HG03159 (cell line): ENCODE data around the gene RAB3GAP2.
A peak's percentile ranks its signal among the peaks of the same experiment; 100 is the strongest.
"Not testable (repeated sequence)": the region's sequence is repeated elsewhere in the genome, so short reads cannot be mapped to it uniquely, and the experiment has no call there.

Experiments
- ATAC-seq: cut with Tn5 transposase; IDR thresholded peaks from one replicate; pipeline ENCODE4 v1.9.1; 2021; ENCODE audit warnings: mild to moderate bottlenecking, moderate library complexity; ENCODE audit not compliant: unreplicated experiment

RAB3GAP2 gene, protein sequence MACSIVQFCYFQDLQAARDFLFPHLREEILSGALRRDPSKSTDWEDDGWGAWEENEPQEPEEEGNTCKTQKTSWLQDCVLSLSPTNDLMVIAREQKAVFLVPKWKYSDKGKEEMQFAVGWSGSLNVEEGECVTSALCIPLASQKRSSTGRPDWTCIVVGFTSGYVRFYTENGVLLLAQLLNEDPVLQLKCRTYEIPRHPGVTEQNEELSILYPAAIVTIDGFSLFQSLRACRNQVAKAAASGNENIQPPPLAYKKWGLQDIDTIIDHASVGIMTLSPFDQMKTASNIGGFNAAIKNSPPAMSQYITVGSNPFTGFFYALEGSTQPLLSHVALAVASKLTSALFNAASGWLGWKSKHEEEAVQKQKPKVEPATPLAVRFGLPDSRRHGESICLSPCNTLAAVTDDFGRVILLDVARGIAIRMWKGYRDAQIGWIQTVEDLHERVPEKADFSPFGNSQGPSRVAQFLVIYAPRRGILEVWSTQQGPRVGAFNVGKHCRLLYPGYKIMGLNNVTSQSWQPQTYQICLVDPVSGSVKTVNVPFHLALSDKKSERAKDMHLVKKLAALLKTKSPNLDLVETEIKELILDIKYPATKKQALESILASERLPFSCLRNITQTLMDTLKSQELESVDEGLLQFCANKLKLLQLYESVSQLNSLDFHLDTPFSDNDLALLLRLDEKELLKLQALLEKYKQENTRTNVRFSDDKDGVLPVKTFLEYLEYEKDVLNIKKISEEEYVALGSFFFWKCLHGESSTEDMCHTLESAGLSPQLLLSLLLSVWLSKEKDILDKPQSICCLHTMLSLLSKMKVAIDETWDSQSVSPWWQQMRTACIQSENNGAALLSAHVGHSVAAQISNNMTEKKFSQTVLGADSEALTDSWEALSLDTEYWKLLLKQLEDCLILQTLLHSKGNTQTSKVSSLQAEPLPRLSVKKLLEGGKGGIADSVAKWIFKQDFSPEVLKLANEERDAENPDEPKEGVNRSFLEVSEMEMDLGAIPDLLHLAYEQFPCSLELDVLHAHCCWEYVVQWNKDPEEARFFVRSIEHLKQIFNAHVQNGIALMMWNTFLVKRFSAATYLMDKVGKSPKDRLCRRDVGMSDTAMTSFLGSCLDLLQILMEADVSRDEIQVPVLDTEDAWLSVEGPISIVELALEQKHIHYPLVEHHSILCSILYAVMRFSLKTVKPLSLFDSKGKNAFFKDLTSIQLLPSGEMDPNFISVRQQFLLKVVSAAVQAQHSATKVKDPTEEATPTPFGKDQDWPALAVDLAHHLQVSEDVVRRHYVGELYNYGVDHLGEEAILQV (N-terminal part only)

DNA sequence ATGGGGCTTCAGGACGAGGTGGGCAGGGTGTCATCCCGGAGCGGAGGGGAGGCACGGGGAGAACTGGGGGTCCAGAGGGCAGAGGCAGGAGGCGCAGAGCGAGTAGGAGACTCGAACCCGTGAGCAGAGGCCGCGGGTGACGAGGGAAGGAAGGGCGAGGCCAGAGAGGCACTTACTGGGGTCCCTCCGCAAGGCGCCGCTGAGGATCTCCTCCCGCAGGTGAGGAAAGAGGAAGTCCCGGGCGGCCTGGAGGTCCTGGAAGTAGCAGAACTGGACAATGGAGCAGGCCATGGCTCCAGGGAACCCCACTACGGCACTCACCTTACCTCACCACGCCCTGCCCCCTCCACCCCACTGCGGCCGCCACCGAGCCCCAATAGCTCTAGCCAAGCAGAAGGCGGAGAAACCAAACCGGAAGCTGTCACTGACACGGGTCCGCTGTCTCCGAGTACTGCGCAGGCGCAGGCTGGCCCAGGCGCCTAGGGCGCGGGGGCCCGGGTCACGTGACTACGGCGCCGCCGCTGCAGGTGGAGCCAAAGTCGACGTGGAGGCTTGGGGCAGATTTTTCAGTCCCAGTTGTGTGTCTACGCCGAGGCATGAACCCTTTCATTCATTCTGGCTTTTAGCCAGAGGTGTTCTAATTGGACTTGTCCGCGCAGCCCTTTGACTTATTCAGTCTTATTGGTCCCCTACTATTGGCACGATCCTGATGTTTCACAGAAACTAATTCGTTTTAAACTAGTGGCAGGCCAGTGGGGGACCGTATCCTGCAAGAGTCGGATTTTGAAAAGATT is at the start of gene RAB3GAP2:
RAB3GAP2 (minus strand) TSS at position 407 of the 794 bp plus-strand sequence; CDS start at position 291, 116 bp downstream.
- ATAC-seq: peak; percentile 96

DNA sequence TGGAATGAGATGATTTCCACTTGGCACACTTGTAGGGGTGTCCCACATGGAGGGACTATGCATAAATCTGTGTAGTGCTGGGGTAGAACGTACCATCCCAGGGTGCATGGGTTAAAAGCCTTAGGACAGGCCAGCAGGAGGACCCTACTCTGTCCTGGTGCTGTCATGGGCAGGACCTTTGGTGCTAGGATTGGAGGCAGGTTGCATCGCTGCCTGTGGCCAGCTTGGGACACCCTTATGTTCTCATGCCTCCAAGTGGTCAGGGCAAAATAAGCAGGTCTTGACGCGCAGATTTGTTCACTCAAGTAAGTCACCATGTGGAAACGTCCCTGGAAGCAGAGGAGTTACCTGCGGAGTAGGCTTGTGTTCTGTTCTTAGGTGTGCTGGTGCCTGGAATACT is 49.5 kb upstream of the RAB3GAP2 start:
- no peak for ATAC-seq

DNA sequence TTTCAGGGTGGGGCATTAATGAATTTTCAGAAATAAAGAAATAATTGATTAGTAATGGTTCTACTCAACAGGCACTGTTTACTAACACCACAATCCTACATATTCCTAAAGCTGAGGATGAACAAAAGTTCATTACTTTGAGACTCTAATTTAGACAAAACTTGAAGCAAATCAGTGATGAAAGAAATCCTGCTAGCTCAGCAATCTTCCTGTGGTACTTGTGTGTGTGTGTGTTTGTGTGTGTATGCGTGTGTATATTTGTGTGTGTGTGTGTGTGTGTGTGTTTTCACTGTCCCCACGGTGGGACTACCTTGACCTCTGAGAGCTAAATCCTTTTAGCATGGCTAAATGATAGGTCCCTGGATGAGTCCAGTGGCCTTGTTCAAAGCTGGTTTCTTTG is 48.5 kb upstream of the RAB3GAP2 start:
- no peak for ATAC-seq

DNA sequence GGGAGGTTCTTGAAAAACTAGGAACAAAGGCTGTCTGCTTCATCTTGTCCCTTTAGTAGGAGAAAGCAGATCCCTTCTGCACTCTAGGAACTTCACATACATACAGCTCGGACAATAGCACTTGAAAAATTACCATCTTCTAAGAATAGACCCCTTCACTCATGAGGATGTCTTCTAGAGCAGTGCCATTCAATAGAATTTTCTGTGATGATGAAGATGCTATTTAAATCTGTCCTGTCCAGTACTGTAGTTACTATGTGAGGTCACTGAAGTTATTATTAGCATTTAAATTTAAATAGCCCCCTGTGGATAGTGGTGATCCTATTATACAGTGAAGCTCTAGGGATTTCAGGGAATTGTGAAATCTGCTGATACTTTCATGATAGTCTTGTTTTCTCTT is 46.4 kb upstream of the RAB3GAP2 start:
- ATAC-seq: no peak

DNA sequence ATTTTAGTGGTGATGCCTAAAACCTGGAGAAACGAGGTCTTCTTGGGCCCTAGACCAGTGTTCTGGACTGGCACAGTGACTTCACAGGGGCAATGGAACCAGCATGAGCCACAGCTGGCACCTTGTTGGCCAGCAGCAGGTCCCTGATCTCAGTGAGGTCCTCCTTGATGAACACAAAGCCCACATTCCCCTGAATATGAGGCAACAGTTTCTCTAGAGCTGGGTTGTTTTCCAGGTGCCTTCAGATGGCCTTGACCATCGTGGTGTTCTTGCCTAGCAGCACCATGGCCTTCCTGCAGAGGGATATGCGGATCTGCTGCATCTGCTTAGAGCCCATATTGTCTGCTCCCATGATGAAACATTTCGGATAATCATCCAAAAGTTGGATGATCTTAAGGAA is 44.9 kb upstream of the RAB3GAP2 start:
- no peak for ATAC-seq

DNA sequence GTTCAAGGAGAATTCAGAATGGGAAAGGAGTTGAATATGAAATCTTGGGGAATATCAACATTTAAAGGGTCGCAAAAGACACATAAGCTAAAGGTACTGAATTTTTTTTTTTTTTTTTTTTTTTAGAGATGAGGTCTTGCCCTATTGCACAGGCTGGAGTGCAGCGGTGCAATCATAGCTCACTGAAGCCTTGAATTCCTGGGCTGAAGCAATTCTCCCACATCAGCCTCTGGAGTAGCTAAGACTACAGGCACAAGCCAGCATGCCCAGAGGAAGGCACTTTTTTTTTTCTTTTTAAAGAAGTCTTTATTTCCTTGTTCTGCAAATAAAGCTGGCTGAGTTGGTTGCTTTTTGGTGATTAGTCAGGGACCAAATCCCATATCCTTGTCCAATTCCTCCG is 44.1 kb upstream of the RAB3GAP2 start:
- no peak for ATAC-seq

DNA sequence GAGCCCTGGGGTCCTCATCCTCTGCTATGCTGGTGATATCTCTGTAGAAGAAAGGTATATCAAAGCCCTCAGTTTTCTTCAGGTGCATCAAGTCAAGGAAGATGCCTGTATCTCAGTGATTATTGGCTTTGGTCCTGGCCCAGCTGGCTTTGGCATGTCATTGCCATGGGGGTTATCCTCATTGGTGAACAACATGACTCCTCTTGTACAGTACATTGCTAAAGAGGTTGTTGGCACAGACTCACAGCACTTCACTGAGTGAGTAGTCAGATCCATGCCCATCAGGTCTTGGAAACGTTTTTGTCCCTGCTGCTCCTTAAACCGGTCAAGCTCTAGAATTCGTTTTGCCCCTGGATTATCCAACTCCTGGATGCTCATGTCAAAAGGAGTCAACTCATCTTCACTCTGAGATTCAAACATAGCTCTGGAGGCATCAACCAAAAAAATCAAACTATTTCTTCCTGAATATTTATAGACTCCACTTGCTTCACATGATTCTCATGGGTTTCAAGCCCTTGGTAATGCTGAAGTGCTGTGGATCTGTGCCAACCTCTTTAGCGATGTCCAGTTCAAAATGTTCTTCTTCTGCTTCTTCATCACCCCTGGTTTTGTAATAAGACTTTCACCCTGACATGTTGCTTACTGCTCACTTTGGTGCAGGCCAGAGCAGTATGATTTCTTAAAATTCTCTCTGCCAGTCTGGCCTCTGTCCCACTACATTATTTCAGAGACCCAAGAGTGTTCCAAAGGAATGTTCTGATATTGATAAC is 43.0 kb upstream of the RAB3GAP2 start:
- ATAC-seq: no peak

DNA sequence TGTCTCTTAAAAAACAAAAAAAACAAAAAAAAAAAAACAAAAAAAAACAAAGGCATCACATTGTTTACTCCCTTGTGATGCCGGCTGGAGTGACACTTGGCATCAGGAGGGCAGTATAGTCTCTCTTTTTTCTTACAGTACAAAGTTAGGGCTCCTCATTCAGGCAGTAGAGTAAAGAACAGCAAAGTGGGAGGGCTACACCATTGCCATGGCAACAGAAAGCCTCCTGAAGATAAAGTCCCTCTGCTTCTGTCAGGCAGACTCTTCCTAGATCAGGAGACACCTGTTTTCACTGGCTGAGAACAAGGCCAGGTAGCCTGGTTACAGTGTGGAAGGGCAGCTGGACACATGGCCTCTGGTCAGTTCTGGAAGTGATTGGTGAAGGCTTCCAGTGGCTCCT is 41.3 kb upstream of the RAB3GAP2 start:
- no peak for ATAC-seq

DNA sequence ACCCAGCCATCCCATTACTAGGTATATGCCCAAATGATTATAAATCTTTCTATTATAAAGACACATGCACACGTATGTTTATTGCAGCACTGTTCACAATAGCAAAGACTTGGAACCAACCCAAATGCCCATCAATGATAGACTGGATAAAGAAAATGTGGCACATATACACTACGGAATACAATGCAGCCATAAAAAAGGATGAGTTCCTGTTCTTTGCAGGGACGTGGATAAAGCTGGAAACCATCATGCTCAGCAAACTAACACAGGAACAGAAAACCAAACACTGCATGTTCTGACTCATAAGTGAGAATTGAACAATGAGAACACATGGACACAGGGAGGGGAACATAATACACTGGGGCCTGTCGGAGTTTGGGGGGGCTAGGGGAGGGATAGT is 37.9 kb upstream of the RAB3GAP2 start:
- not testable (repeated sequence) for ATAC-seq

DNA sequence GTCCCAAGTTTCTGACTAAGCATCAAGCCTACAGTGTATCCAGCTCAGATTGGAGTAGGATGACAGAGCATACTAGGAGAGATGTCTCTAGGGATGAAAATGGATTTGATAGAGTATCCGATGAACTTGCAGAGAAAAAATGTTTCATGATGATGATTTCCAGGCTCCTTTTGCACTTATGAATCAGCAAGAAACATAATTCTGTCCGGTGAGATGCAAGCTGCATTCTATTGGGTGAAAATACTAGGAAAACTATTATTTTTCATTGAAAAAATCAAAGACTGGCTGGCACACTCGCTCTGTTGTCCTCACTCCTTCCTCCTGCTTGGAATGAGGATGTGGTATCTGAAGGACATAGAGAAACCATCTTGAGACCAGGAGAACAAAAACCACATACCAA is 35.4 kb upstream of the RAB3GAP2 start:
- no peak for ATAC-seq

DNA sequence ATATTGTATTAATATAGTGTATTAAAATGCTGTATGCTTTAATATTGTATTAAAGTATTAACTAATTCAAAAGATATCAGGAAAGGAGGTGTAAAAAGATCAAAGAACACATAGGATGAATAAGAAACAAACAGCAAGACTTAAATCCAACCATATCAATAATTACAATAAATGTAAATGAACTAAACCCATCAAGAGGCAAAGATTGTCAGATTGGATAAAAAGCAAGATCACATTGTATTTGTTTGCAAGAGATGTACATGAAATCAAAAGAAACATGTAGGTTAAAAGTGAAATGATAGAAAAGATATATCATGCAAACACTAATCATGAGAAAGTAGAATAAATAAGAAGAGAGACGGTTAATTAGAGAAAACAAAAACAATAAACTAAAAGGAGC is 34.1 kb upstream of the RAB3GAP2 start:
- no peak for ATAC-seq

DNA sequence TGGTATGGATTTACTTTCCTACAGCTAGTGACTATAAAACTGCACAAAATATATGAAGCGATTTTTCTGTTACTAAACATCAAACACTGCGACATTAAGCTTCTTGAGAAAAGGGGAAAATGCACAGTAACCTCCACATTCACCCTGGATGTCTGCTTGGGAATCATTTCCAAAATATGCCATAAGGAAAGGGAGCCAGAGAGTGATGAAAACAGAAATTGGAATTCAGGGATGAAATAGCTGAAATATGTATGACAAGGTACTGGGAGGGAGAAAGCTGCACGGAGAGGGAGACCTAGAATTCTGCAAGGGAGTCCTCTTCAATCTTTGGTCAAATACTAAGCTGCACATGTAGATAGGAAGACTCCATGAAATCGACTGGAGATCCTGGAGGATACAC is 31.6 kb upstream of the RAB3GAP2 start:
- no peak for ATAC-seq

DNA sequence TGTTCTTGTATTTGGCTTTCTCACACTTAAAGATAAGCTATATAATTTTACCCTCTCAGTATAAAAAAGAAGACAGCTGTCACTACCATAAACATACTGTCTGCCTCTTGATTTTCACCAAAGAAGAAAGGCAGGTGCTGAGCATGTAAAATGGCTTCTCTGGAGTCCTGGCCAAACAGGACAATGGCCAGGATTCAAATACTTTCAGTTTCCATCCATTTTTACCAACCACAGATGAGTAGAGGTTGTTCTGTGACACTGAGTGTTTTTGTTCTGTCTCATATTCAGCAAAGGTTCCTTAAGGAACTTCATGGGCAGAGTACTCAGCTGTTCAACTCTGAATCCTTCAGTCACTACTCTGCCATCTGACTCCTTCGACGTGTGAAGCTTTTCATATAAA is 29.4 kb upstream of the RAB3GAP2 start:
- no peak for ATAC-seq

DNA sequence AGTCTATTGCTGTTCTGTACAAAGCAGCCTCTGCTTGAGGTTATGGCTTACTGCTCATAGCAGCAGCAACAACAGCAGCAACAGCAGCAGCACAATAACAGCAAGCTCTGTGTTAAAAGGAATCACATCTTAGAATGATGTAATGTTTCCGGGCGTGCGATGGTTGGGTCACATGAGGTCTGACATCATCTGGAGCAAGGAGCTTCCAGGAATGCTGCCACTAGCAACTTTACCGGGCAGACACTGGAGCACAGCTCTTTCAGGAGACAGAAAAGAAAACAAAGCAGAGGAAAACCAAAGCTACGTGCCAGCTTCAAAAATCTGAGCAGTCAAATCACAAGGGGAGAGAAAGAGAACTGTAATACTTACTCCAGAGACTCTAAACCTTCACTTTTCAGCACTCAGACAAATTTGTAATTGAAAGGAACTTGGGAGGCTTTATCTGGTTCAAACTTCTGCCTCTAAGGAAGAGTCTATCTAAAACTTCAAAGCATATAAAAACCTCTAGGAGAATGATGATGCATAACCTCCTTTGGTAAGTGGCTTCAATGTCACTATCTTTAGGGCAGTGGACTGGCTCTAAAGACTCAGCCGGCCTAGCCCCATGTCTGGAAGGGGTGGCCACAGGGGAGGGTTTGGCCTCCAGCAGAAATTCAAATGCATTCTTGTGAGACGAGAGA is 28.3 kb upstream of the RAB3GAP2 start:
- ATAC-seq: no peak

DNA sequence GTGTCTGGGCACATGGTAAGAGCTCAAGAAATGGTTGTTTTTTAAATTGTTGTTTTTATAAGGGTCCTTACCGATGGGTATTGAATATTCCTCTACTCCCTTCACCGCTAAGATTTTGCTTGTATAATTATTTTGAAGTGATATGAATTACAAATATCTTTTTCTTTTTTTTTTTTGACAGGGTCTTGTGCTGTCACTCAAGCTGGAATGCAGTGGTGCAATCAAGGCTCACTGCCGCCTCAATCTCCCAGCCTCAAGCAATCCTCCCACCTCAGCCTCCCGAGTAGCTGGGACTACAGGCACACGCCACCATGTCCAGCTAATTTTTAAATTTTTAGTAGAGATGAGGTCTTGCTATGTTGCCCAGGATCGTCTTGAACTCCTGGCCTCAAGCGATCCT is 27.1 kb upstream of the RAB3GAP2 start:
- ATAC-seq: no peak

DNA sequence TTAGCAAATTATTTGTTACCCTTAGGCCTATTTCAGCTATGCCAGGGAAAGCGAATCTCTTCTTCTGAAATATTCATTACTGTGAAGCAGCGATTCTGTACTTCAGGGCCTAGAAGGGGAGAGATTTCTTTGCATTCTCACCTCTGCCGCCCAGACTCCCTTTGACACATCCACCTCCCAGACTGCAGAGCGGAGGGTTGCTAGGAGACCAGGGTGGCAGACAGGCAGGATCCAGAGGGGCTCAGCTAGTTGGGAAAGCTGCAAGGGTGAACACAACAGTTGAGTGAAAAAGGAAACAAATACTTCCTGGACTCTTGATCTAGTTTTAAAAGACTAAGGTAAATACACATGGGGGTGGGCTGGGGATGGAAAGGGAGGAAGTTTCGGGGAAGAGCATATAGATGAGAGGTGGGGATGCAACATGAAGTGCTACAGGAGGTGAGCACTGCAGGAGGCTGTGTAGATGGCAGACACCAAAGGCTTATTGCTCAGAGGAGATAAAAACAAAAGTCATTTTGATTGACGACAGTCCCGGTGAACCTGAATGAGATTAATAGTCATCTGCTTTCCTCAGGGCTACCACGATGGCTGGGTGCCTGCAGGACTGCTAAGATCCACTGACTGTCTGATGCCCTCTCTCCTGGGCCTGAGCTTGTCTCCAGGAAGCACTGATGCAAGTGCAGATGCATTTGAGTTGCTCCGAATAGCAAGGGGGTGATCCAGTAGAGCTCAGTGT is 26.4 kb upstream of the RAB3GAP2 start:
- ATAC-seq: no peak

DNA sequence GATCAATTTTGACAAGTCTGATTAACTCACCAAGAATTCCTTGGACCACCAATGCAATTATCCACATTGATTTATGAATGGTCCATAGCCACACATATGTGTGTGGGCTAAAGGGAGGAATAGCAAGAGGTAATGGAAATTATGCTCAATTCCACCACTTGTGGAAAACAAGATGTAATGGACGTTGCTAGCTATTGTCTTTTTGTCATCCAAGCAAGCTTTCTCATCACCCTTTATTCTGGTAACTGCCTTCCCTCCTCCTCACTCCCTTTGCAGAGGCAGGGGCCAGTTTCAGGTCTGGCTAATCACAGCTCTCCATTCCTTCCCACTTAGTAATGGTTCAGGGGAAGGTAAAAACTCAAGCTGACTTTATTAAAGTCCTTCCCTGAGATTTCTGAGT is 24.7 kb upstream of the RAB3GAP2 start:
- ATAC-seq: no peak

DNA sequence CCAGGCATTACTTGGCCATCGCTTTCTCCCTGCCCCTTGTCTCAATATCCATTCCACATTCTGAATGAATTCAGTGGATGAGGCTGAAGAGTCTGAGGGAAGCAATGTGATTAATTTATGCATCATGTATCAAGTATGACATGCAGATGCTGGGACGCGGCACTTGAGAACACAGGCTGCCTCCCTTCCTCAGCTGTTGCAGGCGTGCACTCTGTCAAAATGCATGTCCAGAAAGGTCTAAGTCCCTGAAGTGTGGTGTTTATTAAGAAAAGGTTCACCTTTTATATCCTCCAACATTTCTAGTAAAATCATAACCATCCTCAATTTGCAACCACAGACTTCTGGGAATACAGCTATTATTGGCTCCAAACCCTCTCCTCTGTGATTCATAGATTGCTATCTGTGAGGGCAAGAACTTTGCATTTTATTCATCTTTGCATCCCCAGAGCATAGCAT is 22.6 kb upstream of the RAB3GAP2 start:
- no peak for ATAC-seq
